Stimulated activated CD4-positive, alpha-beta T cell treated with anti-CD3 and anti-CD28 coated beads, Interleukin-2, amount 100 ng/mL, for 4 hours (primary cell): ENCODE data around the gene GNAQ.

ENCODE experiments used
- DNase-seq: peaks from one replicate; pipeline ENCODE4 v3.0.0-alpha.2; 2020; ENCODE audit warnings: low read depth

GNAQ gene

GRCh38 chr9:77811832-77812231 is 219.8 kb downstream of the GNAQ start:
- DNase-seq, result no peak

GRCh38 chr9:77810637-77811119 is 220.9 kb downstream of the GNAQ start:
- DNase-seq, result no peak

- no peak for DNase-seq
Observed at GRCh38 chr9:77810047-77810446, 221.6 kb downstream of the GNAQ start.

- no peak for DNase-seq
Observed at GRCh38 chr9:77809552-77809951, 222.1 kb downstream of the GNAQ start.

GRCh38 chr9:77808751-77809081 is 222.9 kb downstream of the GNAQ start:
- no peak for DNase-seq

- DNase-seq, result no peak
Observed at GRCh38 chr9:77807846-77808750, 223.5 kb downstream of the GNAQ start.

GRCh38 chr9:77807281-77807683 is 224.3 kb downstream of the GNAQ start:
- no peak for DNase-seq

- no peak for DNase-seq
Observed at GRCh38 chr9:77806741-77807140, 224.9 kb downstream of the GNAQ start.

GRCh38 chr9:77805810-77806209 is 225.8 kb downstream of the GNAQ start:
- no peak for DNase-seq

GRCh38 chr9:77803423-77803822 is 228.2 kb downstream of the GNAQ start:
- DNase-seq, result no peak

- DNase-seq, result no peak
Observed at GRCh38 chr9:77802515-77803293, 228.9 kb downstream of the GNAQ start.

- no peak for DNase-seq
Observed at GRCh38 chr9:77802064-77802463, 229.5 kb downstream of the GNAQ start.

GRCh38 chr9:77800924-77801551 is 230.6 kb downstream of the GNAQ start:
- DNase-seq, result no peak

GRCh38 chr9:77798140-77798539 is 233.5 kb downstream of the GNAQ start:
- DNase-seq, result no peak

GRCh38 chr9:77794985-77795384 is 236.6 kb downstream of the GNAQ start:
- DNase-seq, result no peak

- no peak for DNase-seq
Observed at GRCh38 chr9:77793849-77794248, 237.8 kb downstream of the GNAQ start.

GRCh38 chr9:77789891-77790290 is 241.7 kb downstream of the GNAQ start:
- no peak for DNase-seq

GRCh38 chr9:77785341-77785740 is 246.3 kb downstream of the GNAQ start:
- DNase-seq, result no peak

GRCh38 chr9:77783518-77783917 is 248.1 kb downstream of the GNAQ start:
- DNase-seq, result no peak

GRCh38 chr9:77779010-77779409 is 252.6 kb downstream of the GNAQ start:
- no peak for DNase-seq

- no peak for DNase-seq
Observed at GRCh38 chr9:77773381-77773780, 258.2 kb downstream of the GNAQ start.

- no peak for DNase-seq
Observed at GRCh38 chr9:77772646-77773045, 259.0 kb downstream of the GNAQ start.

- DNase-seq, result no peak
Observed at GRCh38 chr9:77771171-77771570, 260.4 kb downstream of the GNAQ start.
